Prostate gland (tissue), 2 donors: ENCODE measurements around the gene APAF1.

Experiments
- CTCF ChIP-seq, 4 experiments: fragments of 200-600 bp in 2 of 4; fragments of 450-650 bp in 2 of 4; sonication (generic) in 2 of 4; IDR thresholded peaks; 1 replicate in 3 of 4; 2 replicates in 1 of 4; pipeline ENCODE4 v1.5.1; 2016 to 2019; ENCODE audit warnings: antibody characterized with exemption in 4 of 4, mild to moderate bottlenecking in 2 of 4, moderate library complexity in 2 of 4
- POLR2A ChIP-seq: fragments of 450-650 bp; IDR thresholded peaks from one replicate; pipeline ENCODE4 v1.6.1; 2016; ENCODE audit warnings: antibody characterized with exemption, mild to moderate bottlenecking
- POLR2AphosphoS5 ChIP-seq: sonication (generic); formaldehyde crosslinking; IDR thresholded peaks from one replicate; pipeline ENCODE4 v1.6.1; 2017; ENCODE audit warnings: antibody characterized with exemption

- TF ChIP-seq POLR2AphosphoS5, result peak; percentile 28
- no peak for TF ChIP-seq POLR2A
- TF ChIP-seq CTCF (IDR thresholded peaks at IDR 0.05), result no peak
Measured at GRCh38 chr12:98645572-98646067, 530 bp downstream of the APAF1 start.
